DND-41 (cell line): ENCODE data around the gene SLC1A7.

Source experiments
- ATAC-seq: fragments of 200-7000 bp; cut with Tn5 transposase; 3 replicates; pipeline ENCODE4 v1.9.1; 2021; ENCODE audit warnings: low read depth; ENCODE audit not compliant: insufficient read depth
- DNase-seq: peaks from one replicate; pipeline ENCODE4 v3.0.0-alpha.2; 2020
- H2AFZ ChIP-seq: 2 replicates; pipeline ENCODE4 v1.6.0; 2012; ENCODE audit warnings: low read depth, low read length
- H3K27ac ChIP-seq: 2 replicates; pipeline ENCODE4 v1.5.1; 2012; ENCODE audit warnings: low read length, inconsistent platforms
- H3K27me3 ChIP-seq: fragments of 200-600 bp; sonication (generic); 2 replicates; pipeline ENCODE4 v1.6.0; 2012; ENCODE audit warnings: low read length, mild to moderate bottlenecking, inconsistent platforms; ENCODE audit not compliant: insufficient read depth, poor library complexity
- H3K36me3 ChIP-seq: 2 replicates; pipeline ENCODE4 v1.5.1; 2012; ENCODE audit warnings: low read length, inconsistent platforms; ENCODE audit not compliant: insufficient read depth
- H3K4me1 ChIP-seq: 2 replicates; pipeline ENCODE4 v1.5.1; 2012; ENCODE audit warnings: mild to moderate bottlenecking, low read length; ENCODE audit not compliant: insufficient read depth
- H3K4me2 ChIP-seq: 2 replicates; pipeline ENCODE4 v1.6.0; 2012; ENCODE audit warnings: mild to moderate bottlenecking, moderate library complexity, low read length, inconsistent platforms; ENCODE audit not compliant: insufficient read depth
- H3K4me3 ChIP-seq, 2 experiments: fragments of 200-600 bp in 1 of 2; shearing (Covaris generic) in 1 of 2; 2 replicates each; pipeline ENCODE4 v1.5.1; 2012 to 2016; ENCODE audit warnings: inconsistent platforms in 2 of 2, low read length in 2 of 2, mild to moderate bottlenecking in 2 of 2, low read depth in 1 of 2, moderate library complexity in 1 of 2
- H3K79me2 ChIP-seq: 2 replicates; pipeline ENCODE4 v1.6.0; 2012; ENCODE audit warnings: low read length, inconsistent platforms; ENCODE audit not compliant: insufficient read depth
- H3K9ac ChIP-seq: 2 replicates; pipeline ENCODE4 v1.6.0; 2012; ENCODE audit warnings: low read depth, mild to moderate bottlenecking, inconsistent platforms, low read length, moderate library complexity
- H3K9me3 ChIP-seq: 2 replicates; pipeline ENCODE4 v1.5.1; 2012; ENCODE audit warnings: low read length, moderate library complexity, mild to moderate bottlenecking, inconsistent platforms; ENCODE audit not compliant: insufficient read depth, severe bottlenecking
- H4K20me1 ChIP-seq: 2 replicates; pipeline ENCODE4 v1.6.0; 2012; ENCODE audit warnings: low read length; ENCODE audit not compliant: insufficient read depth
- EZH2 ChIP-seq: IDR thresholded peaks from 3 replicates; pipeline ENCODE4 v1.6.1; 2012; ENCODE audit warnings: borderline replicate concordance, low read depth, mild to moderate bottlenecking, moderate library complexity, low read length, inconsistent platforms; ENCODE audit not compliant: severe bottlenecking
- TF ChIP-seq, protein P1 (sequence below): IDR thresholded peaks from 2 replicates; pipeline ENCODE4 v1.5.1; 2012; ENCODE audit warnings: borderline replicate concordance, low read length, moderate library complexity, mild to moderate bottlenecking; ENCODE audit not compliant: poor library complexity, severe bottlenecking; ENCODE audit errors: extremely low read depth

SLC1A7 gene

DNA sequence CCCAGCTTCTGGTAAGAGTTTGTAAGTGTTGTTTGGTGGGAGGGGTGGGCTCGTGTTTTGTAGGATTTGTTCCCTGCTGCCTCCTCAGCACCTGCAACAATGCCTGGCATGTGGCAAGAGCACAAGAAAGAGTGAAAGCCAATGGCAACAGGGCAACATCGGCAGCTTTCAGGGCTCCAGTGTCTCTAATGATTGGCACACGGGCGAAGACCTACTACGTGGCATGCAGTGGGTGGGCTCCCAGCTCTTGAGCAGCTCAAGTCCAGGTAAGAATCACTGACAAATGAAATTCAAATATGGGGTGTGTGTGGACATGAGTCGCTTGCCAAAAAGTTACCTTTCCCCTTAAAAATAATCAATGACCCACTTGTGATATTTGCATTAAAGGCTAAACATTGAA is 23.9 kb upstream of the SLC1A7 start:
- no peak for DNase-seq
- ATAC-seq: no peak
- Histone ChIP-seq H3K27ac (no peak overlapping the region), H3K36me3 (no peaks in the 10 kb centered on the region), H2AFZ (no peak overlapping the region), H3K79me2 (no peaks in the 10 kb centered on the region), H3K9ac (no peak overlapping the region), H3K4me1 (no peaks in the 10 kb centered on the region), H3K4me2 (no peak overlapping the region), H3K27me3 (peaks cover 16% of the 10 kb centered on the region), H3K9me3 (no peaks in the 10 kb centered on the region), H4K20me1 (no peaks in the 10 kb centered on the region), H3K4me3 (no peak overlapping the region)
- TF ChIP-seq EZH2: no peak
- TF ChIP-seq, protein P1, sequence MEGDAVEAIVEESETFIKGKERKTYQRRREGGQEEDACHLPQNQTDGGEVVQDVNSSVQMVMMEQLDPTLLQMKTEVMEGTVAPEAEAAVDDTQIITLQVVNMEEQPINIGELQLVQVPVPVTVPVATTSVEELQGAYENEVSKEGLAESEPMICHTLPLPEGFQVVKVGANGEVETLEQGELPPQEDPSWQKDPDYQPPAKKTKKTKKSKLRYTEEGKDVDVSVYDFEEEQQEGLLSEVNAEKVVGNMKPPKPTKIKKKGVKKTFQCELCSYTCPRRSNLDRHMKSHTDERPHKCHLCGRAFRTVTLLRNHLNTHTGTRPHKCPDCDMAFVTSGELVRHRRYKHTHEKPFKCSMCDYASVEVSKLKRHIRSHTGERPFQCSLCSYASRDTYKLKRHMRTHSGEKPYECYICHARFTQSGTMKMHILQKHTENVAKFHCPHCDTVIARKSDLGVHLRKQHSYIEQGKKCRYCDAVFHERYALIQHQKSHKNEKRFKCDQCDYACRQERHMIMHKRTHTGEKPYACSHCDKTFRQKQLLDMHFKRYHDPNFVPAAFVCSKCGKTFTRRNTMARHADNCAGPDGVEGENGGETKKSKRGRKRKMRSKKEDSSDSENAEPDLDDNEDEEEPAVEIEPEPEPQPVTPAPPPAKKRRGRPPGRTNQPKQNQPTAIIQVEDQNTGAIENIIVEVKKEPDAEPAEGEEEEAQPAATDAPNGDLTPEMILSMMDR: no peak

DNA sequence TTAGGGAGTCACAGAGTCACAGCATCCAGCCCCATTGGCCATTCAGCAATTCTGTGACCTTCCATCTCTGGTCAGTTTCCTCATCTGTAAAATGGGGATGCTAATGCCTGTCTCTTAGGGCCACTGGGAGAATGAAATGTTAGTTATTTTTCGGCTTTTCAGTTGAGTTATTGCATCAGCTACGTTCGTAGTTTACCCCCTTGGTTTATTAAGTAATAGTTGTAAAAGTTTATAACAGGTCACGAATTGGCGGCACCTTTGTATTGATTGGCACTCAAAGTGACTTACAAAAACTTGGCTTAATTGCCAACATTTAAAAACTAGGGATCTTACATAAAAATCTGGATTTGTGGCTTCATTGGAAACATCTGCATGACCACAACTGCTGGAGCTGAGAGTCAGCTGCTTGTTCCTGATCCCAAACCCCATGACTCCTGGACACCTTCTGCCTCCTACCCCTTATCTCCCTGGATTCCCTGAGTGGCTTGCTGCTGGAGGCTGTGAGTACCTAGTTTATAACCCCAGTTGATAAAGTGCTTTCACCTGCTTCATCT is 23.0 kb upstream of the SLC1A7 start:
- TF ChIP-seq, protein P1: no peak
- TF ChIP-seq EZH2: no peak

DNA sequence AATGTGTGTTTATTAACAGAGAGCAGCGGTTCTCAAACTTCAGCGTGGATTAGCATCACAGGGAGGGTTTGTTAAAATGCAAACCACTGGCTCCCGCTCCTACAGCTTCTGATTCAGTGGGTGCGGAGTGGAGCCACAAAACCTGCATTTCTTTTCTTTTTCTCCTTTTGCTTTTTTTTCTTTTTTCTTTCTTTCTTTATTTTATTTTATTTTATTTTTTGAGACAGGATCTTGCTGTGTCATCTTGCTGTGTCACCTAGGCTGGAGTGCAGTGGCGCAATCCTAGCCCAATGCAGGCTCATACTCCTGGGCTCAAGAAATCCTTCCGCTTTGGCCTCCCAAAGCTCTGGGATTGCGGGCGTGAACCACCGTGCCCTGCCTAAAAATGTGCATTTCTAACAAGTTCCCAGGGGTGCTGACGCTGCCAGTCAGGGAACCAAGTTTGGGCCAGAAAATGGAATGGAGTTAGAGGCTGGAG is 20.9 kb upstream of the SLC1A7 start:
- no peaks in the 10 kb centered on the region for H3K36me3 ChIP-seq
- no peak overlapping the region for H3K27ac ChIP-seq
- no peaks in the 10 kb centered on the region for H3K4me1 ChIP-seq
- ATAC-seq: no peak
- no peak overlapping the region for H3K9ac ChIP-seq
- no peak overlapping the region for H3K4me3 ChIP-seq
- TF ChIP-seq, protein P1: no peak
- no peak for TF ChIP-seq EZH2
- no peak overlapping the region for H2AFZ ChIP-seq
- H3K9me3 ChIP-seq: no peaks in the 10 kb centered on the region
- H3K4me2 ChIP-seq: no peak overlapping the region
- no peak for DNase-seq
- H3K27me3 ChIP-seq: peaks cover 16% of the 10 kb centered on the region
- peaks cover 3% of the 10 kb centered on the region; the same call in 1 of the 2 replicates for H4K20me1 ChIP-seq
- H3K79me2 ChIP-seq: no peaks in the 10 kb centered on the region

More for the DNA sequence above, 23.0 kb upstream of the SLC1A7 start:
- H3K9me3 ChIP-seq: no peaks in the 10 kb centered on the region
- H3K27me3 ChIP-seq: peaks cover 16% of the 10 kb centered on the region
- H3K36me3 ChIP-seq: no peaks in the 10 kb centered on the region
- no peak overlapping the region for H3K4me3 ChIP-seq
- H3K27ac ChIP-seq: no peak overlapping the region
- no peak overlapping the region for H3K9ac ChIP-seq
- peaks cover 3% of the 10 kb centered on the region; the same call in 1 of the 2 replicates for H4K20me1 ChIP-seq
- no peaks in the 10 kb centered on the region for H3K4me1 ChIP-seq
- DNase-seq: no peak
- no peak for ATAC-seq
- no peak overlapping the region for H3K4me2 ChIP-seq
- H3K79me2 ChIP-seq: no peaks in the 10 kb centered on the region
- no peak overlapping the region for H2AFZ ChIP-seq

DNA sequence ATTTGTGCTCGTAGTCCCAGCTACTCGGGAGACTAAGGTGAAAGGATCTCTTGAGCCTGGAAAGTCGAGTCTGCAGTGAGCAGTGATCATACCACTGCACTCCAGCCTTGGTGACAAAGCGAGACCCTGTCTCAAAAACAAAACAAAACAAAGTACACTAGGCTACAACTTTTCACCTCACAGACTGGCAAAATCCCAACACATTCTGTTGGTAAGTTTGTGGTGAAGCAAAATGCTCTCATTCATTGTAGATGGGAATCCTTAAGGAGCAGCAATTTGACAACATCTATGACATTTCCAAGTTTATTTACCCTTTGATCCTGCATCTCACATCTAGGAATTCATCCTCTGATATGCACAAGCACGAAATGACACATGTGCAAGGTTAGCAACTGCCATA is 20.2 kb upstream of the SLC1A7 start:
- Histone ChIP-seq H3K4me3 (no peak overlapping the region), H3K27ac (no peak overlapping the region), H3K27me3 (peaks cover 16% of the 10 kb centered on the region), H3K79me2 (no peaks in the 10 kb centered on the region), H3K9ac (no peak overlapping the region), H2AFZ (no peak overlapping the region), H4K20me1 (peaks cover 3% of the 10 kb centered on the region; the same call in 1 of the 2 replicates), H3K36me3 (no peaks in the 10 kb centered on the region), H3K4me2 (no peak overlapping the region), H3K9me3 (no peaks in the 10 kb centered on the region), H3K4me1 (no peaks in the 10 kb centered on the region)
- no peak for DNase-seq
- TF ChIP-seq EZH2: no peak
- TF ChIP-seq, protein P1: no peak
- ATAC-seq: no peak
